HFFc6 (cell line): ENCODE measurements around the gene SH3RF3. TPM values are rescaled to one million over a fixed set of nuclear protein-coding genes. Genes with fewer than 3 reads are reported as not detected.

Source experiments
- DNase-seq: peaks from one replicate; pipeline ENCODE4 v3.0.0-alpha.2; 2018
- H3K27ac Mint-ChIP-seq: 2 replicates; pipeline ENCODE4 v1.8.0; 2020; ENCODE audit warnings: mild to moderate bottlenecking, mixed read lengths
- H3K27me3 Mint-ChIP-seq: 2 replicates; pipeline ENCODE4 v1.8.0; 2021; ENCODE audit warnings: mild to moderate bottlenecking, moderate library complexity, mixed read lengths; ENCODE audit not compliant: insufficient read depth
- H3K36me3 Mint-ChIP-seq: 2 replicates; pipeline ENCODE4 v1.8.0; 2021; ENCODE audit warnings: low read depth, mixed read lengths
- H3K4me1 Mint-ChIP-seq: 2 replicates; pipeline ENCODE4 v1.8.0; 2020; ENCODE audit warnings: low read depth, mixed read lengths
- H3K4me3 Mint-ChIP-seq: 2 replicates; pipeline ENCODE4 v1.8.0; 2020; ENCODE audit warnings: mild to moderate bottlenecking, moderate library complexity, mixed read lengths
- H3K9me3 Mint-ChIP-seq: 2 replicates; pipeline ENCODE4 v1.8.0; 2020; ENCODE audit warnings: mild to moderate bottlenecking, mixed read lengths
- total RNA-seq, 6 experiments: library from RNA; stranded (reverse); fragmentation: NEBNext Ultra II Directional; extraction: Animal tissue kit (Norgen Biotek cat#: 25700); gene quantifications; 2 replicates in 1 of 6; 3 replicates in 5 of 6; pipeline ENCODE4 v1.2.3, GENCODE V29; 2021
- TF ChIP-seq, protein P1 (sequence below): fragments of 200-600 bp; sonication (generic); IDR thresholded peaks from 2 replicates; pipeline ENCODE4 v1.5.0; 2021; ENCODE audit warnings: antibody characterized with exemption, mild to moderate bottlenecking

SH3RF3 gene
- total RNA-seq, 6 experiments from 2014 or later: 2.4 to 4.4 (median 3.7) TPM

DNA sequence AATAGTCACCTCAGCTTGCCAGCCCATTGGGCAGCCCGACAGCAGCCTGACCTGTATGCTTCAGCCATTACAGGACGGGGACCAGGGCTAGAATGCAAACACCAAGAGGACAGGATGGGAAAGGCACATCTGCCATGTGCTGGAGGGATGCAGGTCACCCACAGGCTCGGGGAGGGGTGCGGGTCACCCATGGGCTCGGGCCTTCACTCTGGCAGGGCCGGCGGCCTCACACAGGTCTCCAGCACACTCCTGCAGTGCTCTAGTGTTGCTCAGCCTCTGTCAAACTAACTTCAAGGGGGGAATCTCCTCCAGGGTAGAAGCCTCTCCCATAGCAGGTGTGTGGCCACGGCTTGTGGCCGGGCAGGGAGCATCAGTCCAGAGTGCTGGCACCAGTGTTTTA is 262.2 kb downstream of the SH3RF3 start:
- TF ChIP-seq, protein P1, sequence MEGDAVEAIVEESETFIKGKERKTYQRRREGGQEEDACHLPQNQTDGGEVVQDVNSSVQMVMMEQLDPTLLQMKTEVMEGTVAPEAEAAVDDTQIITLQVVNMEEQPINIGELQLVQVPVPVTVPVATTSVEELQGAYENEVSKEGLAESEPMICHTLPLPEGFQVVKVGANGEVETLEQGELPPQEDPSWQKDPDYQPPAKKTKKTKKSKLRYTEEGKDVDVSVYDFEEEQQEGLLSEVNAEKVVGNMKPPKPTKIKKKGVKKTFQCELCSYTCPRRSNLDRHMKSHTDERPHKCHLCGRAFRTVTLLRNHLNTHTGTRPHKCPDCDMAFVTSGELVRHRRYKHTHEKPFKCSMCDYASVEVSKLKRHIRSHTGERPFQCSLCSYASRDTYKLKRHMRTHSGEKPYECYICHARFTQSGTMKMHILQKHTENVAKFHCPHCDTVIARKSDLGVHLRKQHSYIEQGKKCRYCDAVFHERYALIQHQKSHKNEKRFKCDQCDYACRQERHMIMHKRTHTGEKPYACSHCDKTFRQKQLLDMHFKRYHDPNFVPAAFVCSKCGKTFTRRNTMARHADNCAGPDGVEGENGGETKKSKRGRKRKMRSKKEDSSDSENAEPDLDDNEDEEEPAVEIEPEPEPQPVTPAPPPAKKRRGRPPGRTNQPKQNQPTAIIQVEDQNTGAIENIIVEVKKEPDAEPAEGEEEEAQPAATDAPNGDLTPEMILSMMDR: no peak
- Mint-ChIP-seq H3K27ac (no peak overlapping the region), H3K9me3 (no peaks in the 10 kb centered on the region), H3K4me3 (no peak overlapping the region), H3K27me3 (peaks cover 11% of the 10 kb centered on the region), H3K36me3 (no peaks in the 10 kb centered on the region), H3K4me1 (no peaks in the 10 kb centered on the region)
- DNase-seq: no peak

DNA sequence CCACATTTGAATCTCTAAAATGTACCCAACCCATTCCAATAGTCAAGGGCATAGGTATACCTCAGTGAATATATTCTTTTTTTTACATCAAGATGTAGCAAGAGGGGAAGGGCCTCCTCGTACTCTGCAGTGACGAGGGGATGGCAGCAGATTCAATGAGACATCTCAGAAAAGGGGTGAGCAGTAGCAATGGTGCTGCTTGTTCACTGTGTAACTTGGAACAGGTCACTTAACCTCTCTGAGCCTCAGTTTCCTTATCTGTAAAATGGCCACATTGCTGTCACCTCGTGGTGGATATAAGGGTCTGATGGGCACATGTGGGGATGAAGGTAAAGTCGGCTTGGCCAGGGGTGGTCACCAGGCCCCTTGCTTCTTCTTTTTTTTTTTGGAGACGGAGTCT is 263.1 kb downstream of the SH3RF3 start:
- H3K4me1 Mint-ChIP-seq: no peaks in the 10 kb centered on the region
- H3K4me3 Mint-ChIP-seq: no peak overlapping the region
- no peaks in the 10 kb centered on the region for H3K36me3 Mint-ChIP-seq
- TF ChIP-seq, protein P1: no peak
- no peaks in the 10 kb centered on the region for H3K9me3 Mint-ChIP-seq
- H3K27me3 Mint-ChIP-seq: peaks cover 14% of the 10 kb centered on the region
- no peak overlapping the region for H3K27ac Mint-ChIP-seq
- no peak for DNase-seq

DNA sequence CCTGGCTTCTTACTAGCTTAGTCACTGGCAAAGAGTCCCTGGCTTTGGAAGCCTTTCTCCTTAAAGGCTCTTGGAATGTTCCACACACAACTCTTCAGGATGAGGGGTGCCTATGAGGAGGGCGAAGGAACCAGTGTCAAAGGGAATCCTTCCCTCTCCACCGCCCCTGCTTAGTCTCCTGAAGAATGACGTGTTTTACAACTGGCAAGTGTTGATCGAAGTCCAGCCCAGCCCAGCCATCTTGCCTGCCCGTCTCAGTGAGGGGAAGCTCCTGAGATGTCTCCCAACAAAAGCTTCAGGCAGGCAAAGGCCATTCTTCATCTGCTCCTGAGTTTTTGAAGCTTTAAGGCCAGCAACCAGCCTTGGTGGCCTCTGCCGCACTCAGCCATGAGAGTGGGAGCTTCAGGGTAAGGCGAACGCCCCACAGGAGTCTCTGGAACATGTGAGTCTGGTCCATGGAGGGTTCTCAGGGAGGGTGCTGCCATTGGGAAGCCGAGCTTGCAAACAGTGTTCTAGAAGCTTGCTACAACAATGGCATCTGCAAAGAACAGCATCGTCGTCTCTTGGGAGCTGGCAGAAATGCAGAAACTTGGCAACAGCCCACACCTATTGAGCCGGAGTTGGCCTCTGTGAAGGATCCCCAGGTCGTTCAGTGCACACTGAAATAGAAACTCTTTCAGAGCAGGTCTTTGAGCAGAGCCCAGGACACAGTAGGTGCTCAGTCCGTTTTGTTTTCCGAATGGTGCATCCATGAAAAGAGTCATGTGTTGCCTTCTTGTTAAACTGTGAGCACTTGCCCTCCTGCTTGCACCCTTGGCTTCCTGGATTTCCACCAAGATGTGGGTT is 264.0 kb downstream of the SH3RF3 start:
- Mint-ChIP-seq H3K4me3 (no peak overlapping the region), H3K9me3 (no peaks in the 10 kb centered on the region), H3K36me3 (no peaks in the 10 kb centered on the region), H3K27me3 (peaks cover 14% of the 10 kb centered on the region), H3K27ac (no peak overlapping the region), H3K4me1 (no peaks in the 10 kb centered on the region)
- no peak for DNase-seq
- TF ChIP-seq, protein P1: no peak

DNA sequence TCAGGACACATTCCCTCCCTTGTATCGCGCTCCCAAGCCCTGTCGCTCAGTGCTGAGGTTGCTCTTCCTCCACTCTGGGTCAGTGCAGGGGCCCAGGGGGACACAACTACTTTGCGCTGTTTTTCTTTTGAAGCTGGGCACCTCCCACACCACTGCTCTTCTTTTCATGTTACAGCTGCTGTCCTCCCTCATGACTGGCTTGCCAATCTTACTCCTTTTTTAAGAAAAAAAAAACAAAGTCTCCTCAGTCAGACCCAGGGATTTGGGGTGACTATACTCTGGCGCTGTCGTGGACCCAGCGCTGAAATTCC is 264.6 kb downstream of the SH3RF3 start:
- Mint-ChIP-seq H3K4me1 (no peaks in the 10 kb centered on the region), H3K27me3 (peaks cover 18% of the 10 kb centered on the region), H3K27ac (no peak overlapping the region), H3K4me3 (no peak overlapping the region), H3K9me3 (no peaks in the 10 kb centered on the region), H3K36me3 (no peaks in the 10 kb centered on the region)
- TF ChIP-seq, protein P1: no peak
- DNase-seq: no peak

DNA sequence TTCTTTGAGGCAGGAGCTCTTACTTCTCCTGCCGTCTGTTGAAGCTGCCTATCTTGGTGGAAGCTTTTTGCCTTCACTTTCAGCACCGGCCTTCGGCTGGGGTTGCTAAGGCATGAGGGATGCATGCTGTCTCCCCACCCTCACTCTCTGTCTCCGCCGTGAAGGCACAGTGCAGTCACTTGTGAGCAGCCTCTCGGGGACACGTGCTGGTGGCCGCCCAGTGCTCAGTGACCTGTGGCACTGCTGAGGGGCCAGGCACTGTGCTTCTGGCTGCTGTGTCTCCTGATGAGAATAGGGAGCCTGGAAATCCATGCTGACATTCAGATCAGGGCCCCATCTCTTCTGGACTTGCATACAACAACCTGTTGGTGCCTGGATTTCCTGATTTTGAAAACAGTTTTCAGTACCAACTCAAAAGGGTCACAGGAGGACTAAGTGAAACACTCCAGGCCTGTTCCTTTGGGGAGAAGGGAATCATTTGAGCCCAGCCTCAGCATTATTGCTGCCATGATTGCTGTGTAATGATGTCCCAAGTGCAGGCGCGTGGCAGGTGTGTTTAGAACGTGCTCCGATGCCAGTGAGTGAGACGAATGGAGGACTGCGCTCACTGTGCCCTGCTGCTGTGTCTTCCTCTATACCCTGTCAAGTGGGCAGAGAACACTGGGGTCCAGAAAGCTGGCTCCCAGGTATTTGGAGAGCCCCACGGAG is 266.6 kb downstream of the SH3RF3 start:
- Mint-ChIP-seq H3K36me3 (no peaks in the 10 kb centered on the region), H3K4me1 (no peaks in the 10 kb centered on the region), H3K27ac (no peak overlapping the region), H3K4me3 (no peak overlapping the region), H3K9me3 (no peaks in the 10 kb centered on the region), H3K27me3 (peaks cover 16% of the 10 kb centered on the region)
- TF ChIP-seq, protein P1: no peak
- no peak for DNase-seq
